KMS-11 (cell line): Measurements from ENCODE around the gene NELL2.
"Not testable (repeated sequence)": the region's sequence is repeated elsewhere in the genome, so short reads cannot be mapped to it uniquely, and the experiment has no call there.

Experiments
- H2AFZ ChIP-seq: fragments of 200-600 bp; sonication (generic); 2 replicates; pipeline ENCODE4 v1.6.1; 2016; ENCODE audit warnings: antibody characterized with exemption, mixed run types, low read depth
- H3K27ac ChIP-seq: fragments of 200-600 bp; sonication (generic); 2 replicates; pipeline ENCODE4 v1.6.1; 2016; ENCODE audit warnings: mild to moderate bottlenecking, mixed run types
- H3K27me3 ChIP-seq: fragments of 200-600 bp; sonication (generic); 2 replicates; pipeline ENCODE4 v1.6.1; 2017; ENCODE audit warnings: mild to moderate bottlenecking, low read depth, mixed run types, moderate library complexity; ENCODE audit not compliant: insufficient read depth
- H3K36me3 ChIP-seq: fragments of 200-600 bp; sonication (generic); 2 replicates; pipeline ENCODE4 v1.6.1; 2017; ENCODE audit warnings: mild to moderate bottlenecking, mixed run types; ENCODE audit not compliant: insufficient read depth
- H3K4me1 ChIP-seq: fragments of 200-600 bp; sonication (generic); 2 replicates; pipeline ENCODE4 v1.6.1; 2016; ENCODE audit warnings: mild to moderate bottlenecking, low read depth, mixed run types; ENCODE audit not compliant: poor library complexity, severe bottlenecking
- H3K4me2 ChIP-seq: fragments of 200-600 bp; sonication (generic); 2 replicates; pipeline ENCODE4 v1.7.0; 2016; ENCODE audit warnings: mild to moderate bottlenecking, mixed run types
- H3K4me3 ChIP-seq: fragments of 200-600 bp; sonication (generic); IDR thresholded peaks from 2 replicates; pipeline ENCODE4 v1.6.1; 2017; ENCODE audit warnings: low read depth, low read length, mixed read lengths; ENCODE audit not compliant: insufficient read depth
- H3K79me2 ChIP-seq: fragments of 200-600 bp; sonication (generic); 2 replicates; pipeline ENCODE4 v1.6.1; 2016; ENCODE audit warnings: low read depth, mixed run types; ENCODE audit not compliant: insufficient read depth
- H3K9ac ChIP-seq: fragments of 200-600 bp; sonication (generic); 2 replicates; pipeline ENCODE4 v1.6.1; 2016; ENCODE audit warnings: mild to moderate bottlenecking, mixed run types
- H4K20me1 ChIP-seq: fragments of 200-600 bp; sonication (generic); 2 replicates; pipeline ENCODE4 v1.6.1; 2016; ENCODE audit warnings: mild to moderate bottlenecking, mixed run types; ENCODE audit not compliant: insufficient read depth
- TF ChIP-seq, protein P1 (sequence below): fragments of 200-600 bp; sonication (generic); conservative IDR thresholded peaks from 2 replicates; pipeline ENCODE4 v1.6.1; 2017; ENCODE audit warnings: low read depth, mild to moderate bottlenecking, antibody characterized with exemption, low read length, moderate library complexity, mixed read lengths

The NELL2 gene

DNA sequence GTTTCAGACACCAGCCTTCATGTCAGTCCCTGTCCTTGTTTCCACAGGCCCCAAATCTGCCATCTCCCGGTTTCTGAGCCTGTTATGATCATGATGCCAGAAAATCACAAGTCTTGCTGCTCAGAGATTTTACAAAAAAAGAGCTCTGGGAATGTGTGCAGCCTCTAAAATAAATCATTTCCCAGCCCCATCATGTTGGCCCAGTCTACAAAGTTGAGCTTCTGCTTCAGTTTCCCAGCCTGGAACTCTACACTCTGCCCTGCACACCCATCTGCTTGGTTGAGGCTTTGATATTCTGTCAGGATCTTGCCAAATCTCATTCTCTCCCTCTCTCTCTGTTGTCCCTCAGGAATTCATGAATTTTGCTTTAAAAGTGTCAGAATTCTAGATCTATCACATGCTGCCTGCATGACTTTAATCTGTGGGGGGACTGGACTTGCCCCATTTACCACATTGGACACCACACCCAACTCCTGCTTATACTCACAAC, 45.5 kb downstream of the NELL2 start:
- H3K4me3 ChIP-seq, result no peak overlapping the region
- no peaks in the 10 kb centered on the region for H4K20me1 ChIP-seq
- no peaks in the 10 kb centered on the region for H3K79me2 ChIP-seq
- H3K36me3 ChIP-seq, result no peaks in the 10 kb centered on the region
- no peak overlapping the region for H3K4me2 ChIP-seq
- H3K4me1 ChIP-seq, result no peaks in the 10 kb centered on the region
- no peak overlapping the region for H3K27ac ChIP-seq
- H3K27me3 ChIP-seq, result no peaks in the 10 kb centered on the region
- no peak overlapping the region for H2AFZ ChIP-seq
- H3K9ac ChIP-seq, result no peak overlapping the region
- TF ChIP-seq, protein P1, sequence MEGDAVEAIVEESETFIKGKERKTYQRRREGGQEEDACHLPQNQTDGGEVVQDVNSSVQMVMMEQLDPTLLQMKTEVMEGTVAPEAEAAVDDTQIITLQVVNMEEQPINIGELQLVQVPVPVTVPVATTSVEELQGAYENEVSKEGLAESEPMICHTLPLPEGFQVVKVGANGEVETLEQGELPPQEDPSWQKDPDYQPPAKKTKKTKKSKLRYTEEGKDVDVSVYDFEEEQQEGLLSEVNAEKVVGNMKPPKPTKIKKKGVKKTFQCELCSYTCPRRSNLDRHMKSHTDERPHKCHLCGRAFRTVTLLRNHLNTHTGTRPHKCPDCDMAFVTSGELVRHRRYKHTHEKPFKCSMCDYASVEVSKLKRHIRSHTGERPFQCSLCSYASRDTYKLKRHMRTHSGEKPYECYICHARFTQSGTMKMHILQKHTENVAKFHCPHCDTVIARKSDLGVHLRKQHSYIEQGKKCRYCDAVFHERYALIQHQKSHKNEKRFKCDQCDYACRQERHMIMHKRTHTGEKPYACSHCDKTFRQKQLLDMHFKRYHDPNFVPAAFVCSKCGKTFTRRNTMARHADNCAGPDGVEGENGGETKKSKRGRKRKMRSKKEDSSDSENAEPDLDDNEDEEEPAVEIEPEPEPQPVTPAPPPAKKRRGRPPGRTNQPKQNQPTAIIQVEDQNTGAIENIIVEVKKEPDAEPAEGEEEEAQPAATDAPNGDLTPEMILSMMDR, result no peak

DNA sequence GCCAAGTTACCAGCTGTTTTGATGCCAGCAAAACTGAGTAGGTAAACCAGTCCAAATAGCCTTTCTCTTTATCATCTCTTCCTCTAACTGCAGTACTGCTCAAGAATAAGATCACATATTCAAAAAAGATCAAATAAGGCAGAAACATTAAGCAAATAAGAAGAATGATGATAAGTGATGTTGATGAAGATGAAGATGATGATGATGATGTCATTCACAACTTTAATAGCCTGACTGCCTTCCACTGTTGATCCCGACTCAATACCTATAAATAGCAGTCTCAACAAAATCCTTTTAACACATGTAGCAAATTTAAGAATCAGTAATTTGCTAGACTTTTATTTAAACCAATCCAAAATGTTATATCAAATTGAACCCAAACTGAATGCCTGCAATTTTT, 47.1 kb downstream of the NELL2 start:
- H3K9ac ChIP-seq, result no peak overlapping the region
- H3K4me1 ChIP-seq, result no peaks in the 10 kb centered on the region
- TF ChIP-seq, protein P1, result no peak

GRCh38 chr12:44827832-44828438, 48.2 kb downstream of the NELL2 start:
- H3K36me3 ChIP-seq, result no peaks in the 10 kb centered on the region
- H3K4me2 ChIP-seq, result no peak overlapping the region
- H2AFZ ChIP-seq, result no peak overlapping the region
- no peaks in the 10 kb centered on the region for H3K79me2 ChIP-seq
- H3K9ac ChIP-seq, result no peak overlapping the region
- no peak overlapping the region for H3K27ac ChIP-seq
- H3K4me3 ChIP-seq, result no peak overlapping the region
- H4K20me1 ChIP-seq, result no peaks in the 10 kb centered on the region
- no peaks in the 10 kb centered on the region for H3K27me3 ChIP-seq
- TF ChIP-seq, protein P1, result no peak
- H3K4me1 ChIP-seq, result no peaks in the 10 kb centered on the region

More for the DNA sequence above, 47.1 kb downstream of the NELL2 start:
- no peaks in the 10 kb centered on the region for H4K20me1 ChIP-seq
- no peaks in the 10 kb centered on the region for H3K79me2 ChIP-seq
- H2AFZ ChIP-seq, result no peak overlapping the region
- no peak overlapping the region for H3K27ac ChIP-seq
- no peaks in the 10 kb centered on the region for H3K36me3 ChIP-seq
- no peak overlapping the region for H3K4me2 ChIP-seq
- no peak overlapping the region for H3K4me3 ChIP-seq
- no peaks in the 10 kb centered on the region for H3K27me3 ChIP-seq

GRCh38 chr12:44821702-44822101, 54.4 kb downstream of the NELL2 start:
- H3K79me2 ChIP-seq, H3K27ac ChIP-seq, H2AFZ ChIP-seq: not testable (repeated sequence)

DNA sequence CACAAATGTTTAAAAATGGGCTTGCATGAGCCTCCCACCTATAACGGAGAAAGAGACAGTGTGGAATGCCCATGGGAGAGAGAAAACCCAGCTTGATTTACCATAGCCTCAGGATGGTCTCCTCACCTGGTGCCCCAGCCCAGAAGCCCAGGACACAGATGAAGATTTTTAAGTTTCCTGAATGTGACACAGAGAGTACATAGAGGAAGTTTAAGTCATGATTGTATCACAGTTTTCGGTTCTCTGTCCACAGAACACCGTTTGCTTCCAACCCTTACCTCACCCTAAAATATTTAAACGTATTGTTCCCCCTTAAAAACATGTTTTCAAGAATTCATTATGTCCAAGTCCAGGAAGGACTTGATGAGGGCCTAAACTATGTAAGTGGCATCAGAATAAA, 56.2 kb downstream of the NELL2 start:
- Histone ChIP-seq H4K20me1 (no peaks in the 10 kb centered on the region), H3K27me3 (no peaks in the 10 kb centered on the region), H3K4me3 (no peak overlapping the region), H3K4me2 (no peak overlapping the region), H2AFZ (no peak overlapping the region), H3K4me1 (no peaks in the 10 kb centered on the region), H3K9ac (no peak overlapping the region), H3K27ac (no peak overlapping the region), H3K79me2 (no peaks in the 10 kb centered on the region), H3K36me3 (no peaks in the 10 kb centered on the region)
- TF ChIP-seq, protein P1, result no peak

More at GRCh38 chr12:44821702-44822101, 54.4 kb downstream of the NELL2 start:
- H3K4me2 ChIP-seq, H3K9ac ChIP-seq, H3K27me3 ChIP-seq, H4K20me1 ChIP-seq, H3K4me1 ChIP-seq, H3K4me3 ChIP-seq, H3K36me3 ChIP-seq: not testable (repeated sequence)
